ENCODE data around the gene PIAS4. TPM values are rescaled to one million over a fixed set of nuclear protein-coding genes. Genes with fewer than 3 reads are reported as not detected.
A peak's percentile ranks its signal among the peaks of the same experiment; 100 is the strongest.

PIAS4 gene
- total RNA-seq, 1 donor: 21.4 TPM

DNA sequence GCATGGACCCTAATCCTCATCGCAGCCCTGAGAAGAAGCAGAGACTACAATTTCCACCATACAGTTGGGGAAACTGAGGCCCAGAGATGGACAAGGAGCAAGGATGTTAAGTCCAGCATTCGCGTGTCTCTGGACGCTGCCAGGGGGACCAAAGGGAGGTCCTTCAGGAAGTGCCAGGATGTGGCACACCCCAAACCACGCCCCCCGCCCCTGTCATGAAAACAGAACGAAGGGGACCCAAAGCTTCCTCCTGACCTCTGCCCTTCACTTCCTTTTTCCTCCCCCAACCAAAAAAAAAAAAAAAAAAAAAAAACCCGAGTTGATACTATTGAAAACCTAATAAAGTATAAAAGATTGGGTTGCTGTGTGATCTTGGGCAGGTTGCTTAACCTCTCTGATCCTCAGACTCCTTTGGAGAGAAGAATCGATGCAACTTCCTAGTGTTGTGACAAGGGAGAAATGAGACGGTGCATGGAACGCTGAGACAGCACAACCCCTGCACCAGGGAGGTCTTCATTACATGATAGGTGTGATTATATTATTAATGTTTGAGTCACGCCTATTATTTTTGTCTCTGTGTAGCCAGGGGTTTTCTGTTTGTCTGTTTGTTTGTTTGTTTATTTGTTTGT lies 61.9 kb downstream of the PIAS4 start:
- H3K36me3 ChIP-seq (ENCODE audit: insufficient read depth, low read length): no peaks in the 10 kb centered on the region
- H3K4me2 ChIP-seq (ENCODE audit: insufficient read depth, low read length): no peak overlapping the region
- H3K27ac ChIP-seq (ENCODE audit: low read depth, low read length): no peak overlapping the region
- H3K4me1 ChIP-seq (ENCODE audit: insufficient read depth, low read length): peaks cover 3% of the 10 kb centered on the region
- peaks cover 2% of the 10 kb centered on the region for H4K20me1 ChIP-seq (ENCODE audit: insufficient read depth, low read length)
- TF ChIP-seq, protein P1, sequence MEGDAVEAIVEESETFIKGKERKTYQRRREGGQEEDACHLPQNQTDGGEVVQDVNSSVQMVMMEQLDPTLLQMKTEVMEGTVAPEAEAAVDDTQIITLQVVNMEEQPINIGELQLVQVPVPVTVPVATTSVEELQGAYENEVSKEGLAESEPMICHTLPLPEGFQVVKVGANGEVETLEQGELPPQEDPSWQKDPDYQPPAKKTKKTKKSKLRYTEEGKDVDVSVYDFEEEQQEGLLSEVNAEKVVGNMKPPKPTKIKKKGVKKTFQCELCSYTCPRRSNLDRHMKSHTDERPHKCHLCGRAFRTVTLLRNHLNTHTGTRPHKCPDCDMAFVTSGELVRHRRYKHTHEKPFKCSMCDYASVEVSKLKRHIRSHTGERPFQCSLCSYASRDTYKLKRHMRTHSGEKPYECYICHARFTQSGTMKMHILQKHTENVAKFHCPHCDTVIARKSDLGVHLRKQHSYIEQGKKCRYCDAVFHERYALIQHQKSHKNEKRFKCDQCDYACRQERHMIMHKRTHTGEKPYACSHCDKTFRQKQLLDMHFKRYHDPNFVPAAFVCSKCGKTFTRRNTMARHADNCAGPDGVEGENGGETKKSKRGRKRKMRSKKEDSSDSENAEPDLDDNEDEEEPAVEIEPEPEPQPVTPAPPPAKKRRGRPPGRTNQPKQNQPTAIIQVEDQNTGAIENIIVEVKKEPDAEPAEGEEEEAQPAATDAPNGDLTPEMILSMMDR (IDR thresholded peaks at IDR 0.05; ENCODE audit: extremely low read depth, low read depth, low read length): no peak
- no peaks in the 10 kb centered on the region for H3K9me3 ChIP-seq (ENCODE audit: low read depth, low read length)
- H3K27me3 ChIP-seq (ENCODE audit: insufficient read depth, low read length): no peaks in the 10 kb centered on the region
- H2AFZ ChIP-seq (ENCODE audit: low read length): no peak overlapping the region
- DNase-seq (ENCODE audit: insufficient read length, low spot score, missing footprints): no peak
- peaks cover 10% of the 10 kb centered on the region for H3K79me2 ChIP-seq (ENCODE audit: insufficient read depth, low read length)
- H3K4me3 ChIP-seq (ENCODE audit: insufficient read depth, low read length): no peak overlapping the region

DNA sequence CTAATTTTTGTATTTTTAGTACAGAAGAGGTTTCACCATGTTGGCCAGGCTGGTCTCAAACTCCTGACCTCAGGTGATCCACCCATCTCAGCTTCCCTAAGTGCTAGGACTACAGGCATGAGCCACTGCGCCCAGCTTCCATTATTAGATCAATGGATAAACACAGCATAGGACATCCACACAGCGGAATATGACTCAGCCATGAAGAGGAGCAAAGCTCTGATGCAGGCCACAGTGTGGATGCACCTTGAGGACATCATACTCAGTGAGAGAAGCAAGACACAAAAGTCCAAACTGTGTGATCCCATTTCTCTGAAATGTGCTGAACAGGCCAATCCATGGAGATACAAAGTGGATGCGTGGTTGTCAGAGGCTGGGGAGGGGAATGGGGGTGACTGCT lies 64.1 kb downstream of the PIAS4 start:
- H3K36me3 ChIP-seq (ENCODE audit: insufficient read depth, low read length): no peaks in the 10 kb centered on the region
- no peaks in the 10 kb centered on the region for H3K79me2 ChIP-seq (ENCODE audit: insufficient read depth, low read length)
- no peak overlapping the region for H3K4me3 ChIP-seq (ENCODE audit: insufficient read depth, low read length)
- TF ChIP-seq, protein P1 (IDR thresholded peaks at IDR 0.05; ENCODE audit: extremely low read depth, low read depth, low read length): no peak
- no peaks in the 10 kb centered on the region for H4K20me1 ChIP-seq (ENCODE audit: insufficient read depth, low read length)
- H3K4me2 ChIP-seq (ENCODE audit: insufficient read depth, low read length): no peak overlapping the region
- H3K9me3 ChIP-seq (ENCODE audit: low read depth, low read length): no peaks in the 10 kb centered on the region
- no peaks in the 10 kb centered on the region for H3K27me3 ChIP-seq (ENCODE audit: insufficient read depth, low read length)
- no peak overlapping the region for H2AFZ ChIP-seq (ENCODE audit: low read length)
- no peak overlapping the region for H3K27ac ChIP-seq (ENCODE audit: low read depth, low read length)
- H3K4me1 ChIP-seq (ENCODE audit: insufficient read depth, low read length): peaks cover 9% of the 10 kb centered on the region
- no peak for DNase-seq (ENCODE audit: insufficient read length, low spot score, missing footprints)

DNA sequence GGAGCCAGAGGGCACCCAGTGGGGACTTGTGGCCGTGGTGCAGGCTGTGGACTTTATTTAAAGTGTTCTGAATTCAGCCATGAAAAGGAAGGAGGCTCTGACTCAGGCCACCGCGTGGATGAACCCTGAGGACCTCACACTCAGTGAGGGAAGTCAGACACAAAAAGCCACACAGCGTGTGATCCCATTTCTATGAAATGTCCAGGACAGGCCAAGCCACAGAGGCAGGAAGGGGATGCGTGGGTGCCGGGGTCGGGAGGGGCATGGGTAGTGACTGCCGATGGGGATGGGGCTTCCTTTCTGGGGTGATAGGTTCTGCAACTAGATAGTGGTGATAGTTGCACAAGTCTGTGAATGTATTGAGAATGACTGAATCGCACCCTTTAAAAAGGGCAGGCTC lies 67.8 kb downstream of the PIAS4 start:
- H3K27me3 ChIP-seq (ENCODE audit: insufficient read depth, low read length): no peaks in the 10 kb centered on the region
- peaks cover 6% of the 10 kb centered on the region for H3K4me1 ChIP-seq (ENCODE audit: insufficient read depth, low read length)
- H3K79me2 ChIP-seq (ENCODE audit: insufficient read depth, low read length): no peaks in the 10 kb centered on the region
- no peaks in the 10 kb centered on the region for H3K36me3 ChIP-seq (ENCODE audit: insufficient read depth, low read length)
- no peak overlapping the region for H3K27ac ChIP-seq (ENCODE audit: low read depth, low read length)
- peak; percentile 89 for DNase-seq (ENCODE audit: insufficient read length, low spot score, missing footprints)
- H3K9me3 ChIP-seq (ENCODE audit: low read depth, low read length): no peaks in the 10 kb centered on the region
- H4K20me1 ChIP-seq (ENCODE audit: insufficient read depth, low read length): no peaks in the 10 kb centered on the region
- no peak overlapping the region for H3K4me2 ChIP-seq (ENCODE audit: insufficient read depth, low read length)
- peak overlapping the region; percentile 23 for H2AFZ ChIP-seq (ENCODE audit: low read length)
- H3K4me3 ChIP-seq (ENCODE audit: insufficient read depth, low read length): no peak overlapping the region
- TF ChIP-seq, protein P1 (IDR thresholded peaks at IDR 0.05; ENCODE audit: extremely low read depth, low read depth, low read length): no peak

DNA sequence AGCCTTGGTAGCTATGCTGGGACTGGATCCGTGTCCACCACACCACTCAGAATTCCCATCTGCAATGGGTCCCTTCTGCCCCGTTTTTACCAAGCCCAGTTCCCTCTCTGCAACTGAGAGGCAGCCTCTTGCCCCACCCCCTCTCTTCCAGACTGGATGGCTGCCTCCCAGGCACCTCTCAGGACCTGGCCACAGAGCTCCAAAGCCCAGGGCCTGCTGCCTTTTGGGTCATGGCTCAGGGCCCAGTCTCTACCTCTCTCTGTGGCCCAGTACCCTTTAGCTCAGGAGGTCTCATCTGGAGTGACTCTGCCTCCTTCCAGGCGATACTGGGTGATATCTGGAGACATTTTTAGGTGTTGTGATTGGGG lies 69.5 kb downstream of the PIAS4 start:
- no peak overlapping the region for H3K4me2 ChIP-seq (ENCODE audit: insufficient read depth, low read length)
- no peaks in the 10 kb centered on the region for H3K79me2 ChIP-seq (ENCODE audit: insufficient read depth, low read length)
- no peak for DNase-seq (ENCODE audit: insufficient read length, low spot score, missing footprints)
- peaks cover 6% of the 10 kb centered on the region for H3K4me1 ChIP-seq (ENCODE audit: insufficient read depth, low read length)
- H4K20me1 ChIP-seq (ENCODE audit: insufficient read depth, low read length): no peaks in the 10 kb centered on the region
- H3K27me3 ChIP-seq (ENCODE audit: insufficient read depth, low read length): no peaks in the 10 kb centered on the region
- no peaks in the 10 kb centered on the region for H3K9me3 ChIP-seq (ENCODE audit: low read depth, low read length)
- H3K4me3 ChIP-seq (ENCODE audit: insufficient read depth, low read length): no peak overlapping the region
- H2AFZ ChIP-seq (ENCODE audit: low read length): no peak overlapping the region
- TF ChIP-seq, protein P1 (IDR thresholded peaks at IDR 0.05; ENCODE audit: extremely low read depth, low read depth, low read length): no peak
- no peaks in the 10 kb centered on the region for H3K36me3 ChIP-seq (ENCODE audit: insufficient read depth, low read length)
- H3K27ac ChIP-seq (ENCODE audit: low read depth, low read length): no peak overlapping the region

All from osteoblast (primary cell).